Kidney epithelial cell (primary cell): ENCODE measurements around the gene CEBPB. TPM values are rescaled to one million over a fixed set of nuclear protein-coding genes. Genes with fewer than 3 reads are reported as not detected.

Experiments
- DNase-seq: peaks from one replicate; pipeline ENCODE4 v3.0.0-alpha.2; 2010; ENCODE audit warnings: low read depth
- H3K27me3 ChIP-seq: 2 replicates; pipeline ENCODE4 v1.6.0; 2011; ENCODE audit warnings: low read length; ENCODE audit not compliant: control insufficient read depth, insufficient read depth
- H3K36me3 ChIP-seq: 2 replicates; pipeline ENCODE4 v1.5.1; 2011; ENCODE audit warnings: low read length; ENCODE audit not compliant: control insufficient read depth, insufficient read depth
- H3K4me3 ChIP-seq: 2 replicates; pipeline ENCODE4 v1.5.1; 2011; ENCODE audit warnings: low read depth, mild to moderate bottlenecking, control low read depth, low read length
- CTCF ChIP-seq: IDR thresholded peaks from 2 replicates; pipeline ENCODE4 v1.5.1; 2011; ENCODE audit warnings: mild to moderate bottlenecking, moderate library complexity, low read length, control low read depth, inconsistent platforms; ENCODE audit not compliant: insufficient read depth, poor library complexity, severe bottlenecking
- total RNA-seq: library from RNA; depleted of rRNA; stranded (reverse); fragments of >200 nt; gene quantifications from 2 replicates; pipeline ENCODE4 v1.2.3, GENCODE V29; 2015

CEBPB gene
- total RNA-seq, 1 donor from 2014 or later: 105 TPM

- no peak for DNase-seq
- H3K36me3 ChIP-seq: peaks cover 6% of the 10 kb centered on the region
These were observed 3.8 kb downstream of the CEBPB start for GRCh38 chr20:50194422-50194830.

GRCh38 chr20:50194831-50195523 lies 4.3 kb downstream of the CEBPB start:
- DNase-seq: no peak
- no peak for TF ChIP-seq CTCF

More at GRCh38 chr20:50194422-50194830, 3.8 kb downstream of the CEBPB start:
- Histone ChIP-seq H3K27me3 (no peaks in the 10 kb centered on the region), H3K4me3 (peak overlapping the region; percentile 94)
- no peak for TF ChIP-seq CTCF

GRCh38 chr20:50195524-50196120 lies 5.0 kb downstream of the CEBPB start:
- H3K27me3 ChIP-seq: no peaks in the 10 kb centered on the region
- H3K36me3 ChIP-seq: peaks cover 6% of the 10 kb centered on the region
- no peak for DNase-seq
- no peak for TF ChIP-seq CTCF
- no peak overlapping the region for H3K4me3 ChIP-seq

More at GRCh38 chr20:50194831-50195523, 4.3 kb downstream of the CEBPB start:
- Histone ChIP-seq H3K36me3 (peaks cover 6% of the 10 kb centered on the region), H3K4me3 (no peak overlapping the region), H3K27me3 (no peaks in the 10 kb centered on the region)

- Histone ChIP-seq H3K4me3 (no peak overlapping the region), H3K36me3 (peaks cover 6% of the 10 kb centered on the region), H3K27me3 (no peaks in the 10 kb centered on the region)
- no peak for DNase-seq
- TF ChIP-seq CTCF: no peak
These were observed 5.6 kb downstream of the CEBPB start for GRCh38 chr20:50196248-50196647.

GRCh38 chr20:50196896-50197295 lies 6.3 kb downstream of the CEBPB start:
- no peak overlapping the region for H3K4me3 ChIP-seq
- peaks cover 6% of the 10 kb centered on the region for H3K36me3 ChIP-seq
- H3K27me3 ChIP-seq: no peaks in the 10 kb centered on the region
- DNase-seq: no peak
- TF ChIP-seq CTCF: no peak
